HCT116 (cell line): ENCODE data around the gene SPIRE2. TPM values are rescaled to one million over a fixed set of nuclear protein-coding genes. Genes with fewer than 3 reads are reported as not detected.
A peak's percentile ranks its signal among the peaks of the same experiment; 100 is the strongest.

Source experiments
- ATAC-seq: fragments of 200-7000 bp; cut with Tn5 transposase; 2 replicates; pipeline ENCODE4 v1.9.1; 2020; ENCODE audit warnings: mild to moderate bottlenecking, moderate library complexity
- BruUV-seq: library from RNA; stranded (reverse); fragments of 400-500 nt; replicated peaks from 2 replicates; lab custom pipeline; 2021; lab: Mats Ljungman, UMichigan
- CTCF ChIA-PET: fragments of 300-600 bp; sonication (Branson Sonifier 250); formaldehyde crosslinking; loops from one replicate; lab custom pipeline; 2021; ENCODE audit warnings: antibody characterized with exemption; lab: Charles Lee
- POLR2A ChIA-PET: fragments of 300-600, 350-600 bp; sonication (Branson Sonifier 250); formaldehyde crosslinking; loops from one replicate; lab custom pipeline; 2021; ENCODE audit warnings: antibody characterized with exemption; lab: Charles Lee
- RAD21 ChIA-PET, 2 experiments: fragments of 300-600 bp; sonication (Branson Sonifier 250); formaldehyde crosslinking; loops; one replicate each; lab custom pipeline; 2023; ENCODE audit warnings: low total read pairs in 2 of 2; ENCODE audit not compliant: uncharacterized antibody in 2 of 2, unreplicated experiment in 2 of 2, low non-redundant PET in 1 of 2; lab: Charles Lee
- DNase-seq: peaks from one replicate; pipeline ENCODE4 v3.0.0-alpha.2; 2010; ENCODE audit warnings: low read depth, low spot score
- H2AFZ ChIP-seq: fragments of 200-600 bp; shearing (Covaris generic), sonication (generic); 2 replicates; pipeline ENCODE4 v1.6.1; 2017; ENCODE audit warnings: low read depth, mixed run types, mixed read lengths, antibody characterized with exemption, low read length; ENCODE audit not compliant: poor library complexity, severe bottlenecking
- H3K27ac ChIP-seq: 2 replicates; pipeline ENCODE4 v1.5.1; 2012; ENCODE audit warnings: low read depth, low read length
- H3K27me3 ChIP-seq: fragments of 200-600 bp; sonication (generic); 2 replicates; pipeline ENCODE4 v1.6.1; 2016; ENCODE audit warnings: mixed run types, low read length, mixed read lengths; ENCODE audit not compliant: insufficient read depth
- H3K36me3 ChIP-seq, 2 experiments: fragments of 200-500 bp in 1 of 2; fragments of 200-600 bp in 1 of 2; sonication (Bioruptor generic) in 1 of 2; sonication (generic) in 1 of 2; 2 replicates each; pipeline versions ENCODE4 v1.5.1 to v1.6.1; 2014 to 2016; ENCODE audit warnings: low read length in 2 of 2, inconsistent platforms in 1 of 2, mixed read lengths in 1 of 2, mixed run types in 1 of 2; ENCODE audit not compliant: insufficient read depth in 2 of 2, control insufficient read depth in 1 of 2
- H3K4me1 ChIP-seq, 2 experiments: fragments of 200-600 bp in 1 of 2; sonication (generic) in 1 of 2; 2 replicates each; pipeline versions ENCODE4 v1.5.1 to v1.6.1; 2012 to 2017; ENCODE audit warnings: low read length in 2 of 2, inconsistent platforms in 1 of 2, mild to moderate bottlenecking in 1 of 2, mixed read lengths in 1 of 2, mixed run types in 1 of 2, moderate library complexity in 1 of 2; ENCODE audit not compliant: insufficient read depth in 2 of 2, control insufficient read depth in 1 of 2
- H3K4me2 ChIP-seq: fragments of 200-600 bp; sonication (generic); 2 replicates; pipeline ENCODE4 v1.6.1; 2017; ENCODE audit warnings: mixed run types, low read length, mixed read lengths
- H3K4me3 ChIP-seq, 2 experiments: fragments of 200-600 bp in 1 of 2; sonication (generic) in 1 of 2; replicated peaks in 1 of 2; 2 replicates each; pipeline ENCODE4 v1.5.1; 2011 to 2016; ENCODE audit warnings: low read length in 2 of 2, control low read depth in 1 of 2, low read depth in 1 of 2, mild to moderate bottlenecking in 1 of 2, mixed read lengths in 1 of 2, mixed run types in 1 of 2
- H3K79me2 ChIP-seq: fragments of 200-600 bp; sonication (generic); 2 replicates; pipeline ENCODE4 v1.6.1; 2017; ENCODE audit warnings: mild to moderate bottlenecking, mixed run types, low read length, moderate library complexity, mixed read lengths; ENCODE audit not compliant: insufficient read depth
- H3K9ac ChIP-seq: fragments of 200-600 bp; sonication (generic); 2 replicates; pipeline ENCODE4 v1.6.1; 2016; ENCODE audit warnings: low read length, mixed read lengths
- H3K9me2 ChIP-seq: fragments of 200-600 bp; sonication (generic), shearing (Covaris generic); 2 replicates; pipeline ENCODE4 v1.6.1; 2017; ENCODE audit warnings: mixed run types, mild to moderate bottlenecking, moderate library complexity; ENCODE audit not compliant: insufficient read depth
- H3K9me3 ChIP-seq, 2 experiments: fragments of 200-500 bp in 1 of 2; fragments of 200-600 bp in 1 of 2; sonication (Bioruptor generic) in 1 of 2; sonication (generic) in 1 of 2; 2 replicates each; pipeline ENCODE4 v1.6.1; 2014 to 2017; ENCODE audit warnings: low read length in 2 of 2, mixed read lengths in 2 of 2, inconsistent platforms in 1 of 2, low read depth in 1 of 2, mild to moderate bottlenecking in 1 of 2, mixed run types in 1 of 2, moderate library complexity in 1 of 2; ENCODE audit not compliant: control insufficient read depth in 1 of 2, insufficient read depth in 1 of 2
- H4K20me1 ChIP-seq: fragments of 200-600 bp; sonication (generic), shearing (Covaris generic); 2 replicates; pipeline ENCODE4 v1.6.1; 2017; ENCODE audit warnings: mixed run types, mild to moderate bottlenecking, moderate library complexity; ENCODE audit not compliant: insufficient read depth
- EZH2phosphoT487 ChIP-seq: fragments of 200-600 bp; IDR thresholded peaks from 2 replicates; pipeline ENCODE4 v1.6.1; 2018; ENCODE audit warnings: antibody characterized with exemption, borderline replicate concordance
- TCF7L2 ChIP-seq: IDR thresholded peaks from 2 replicates; pipeline ENCODE4 v1.7.0; 2011; ENCODE audit warnings: borderline replicate concordance, inconsistent platforms; ENCODE audit not compliant: insufficient read depth, insufficient read length; ENCODE audit errors: extremely low read depth
- YY1 ChIP-seq: IDR thresholded peaks from 2 replicates; pipeline ENCODE4 v1.6.1; 2011; ENCODE audit warnings: low read length, low read depth, moderate library complexity, mild to moderate bottlenecking; ENCODE audit not compliant: insufficient replicate concordance; ENCODE audit errors: extremely low read depth
- ZBTB33 ChIP-seq: IDR thresholded peaks from 2 replicates; pipeline ENCODE4 v1.6.1; 2011; ENCODE audit warnings: mild to moderate bottlenecking, low read length, moderate library complexity; ENCODE audit not compliant: insufficient replicate concordance; ENCODE audit errors: extremely low read depth
- ZNF274 ChIP-seq: fragments of 200-500 bp; sonication (Bioruptor generic); IDR thresholded peaks from 2 replicates; pipeline ENCODE4 v1.6.1; 2014; ENCODE audit warnings: mild to moderate bottlenecking, low read depth, low read length, inconsistent platforms
- intact Hi-C: fragments of 100-400 bp; cut with micrococcal nuclease; formaldehyde crosslinking; loops from 2 replicates; pipeline ENCODE4 v1.10.0; 2022
- total RNA-seq: library from RNA; stranded (reverse); gene quantifications from one replicate; pipeline ENCODE4 v1.2.1, GENCODE V29; 2021; ENCODE audit not compliant: unreplicated experiment
- TF ChIP-seq, protein P1 (sequence below): IDR thresholded peaks from 2 replicates; pipeline ENCODE4 v1.6.1; 2012
- TF ChIP-seq, protein P2 (sequence below), 3 experiments: fragments of 200-600 bp in 1 of 3; sonication (generic) in 1 of 3; IDR thresholded peaks in 2 of 3; conservative IDR thresholded peaks in 1 of 3; 2 replicates each; pipeline ENCODE4 v1.5.1; 2012 to 2017; ENCODE audit warnings: low read depth in 2 of 3, low read length in 2 of 3, antibody characterized with exemption in 1 of 3, borderline replicate concordance in 1 of 3, control low read depth in 1 of 3, mild to moderate bottlenecking in 1 of 3, mixed read lengths in 1 of 3, mixed run types in 1 of 3, moderate library complexity in 1 of 3; ENCODE audit not compliant: insufficient read depth in 1 of 3
- TF ChIP-seq, protein P3 (sequence below): IDR thresholded peaks from 2 replicates; pipeline ENCODE4 v1.6.1; 2012; ENCODE audit warnings: low read depth

SPIRE2 gene
- total RNA-seq, 1 experiment from 2014 or later, result 21.2 TPM

DNA sequence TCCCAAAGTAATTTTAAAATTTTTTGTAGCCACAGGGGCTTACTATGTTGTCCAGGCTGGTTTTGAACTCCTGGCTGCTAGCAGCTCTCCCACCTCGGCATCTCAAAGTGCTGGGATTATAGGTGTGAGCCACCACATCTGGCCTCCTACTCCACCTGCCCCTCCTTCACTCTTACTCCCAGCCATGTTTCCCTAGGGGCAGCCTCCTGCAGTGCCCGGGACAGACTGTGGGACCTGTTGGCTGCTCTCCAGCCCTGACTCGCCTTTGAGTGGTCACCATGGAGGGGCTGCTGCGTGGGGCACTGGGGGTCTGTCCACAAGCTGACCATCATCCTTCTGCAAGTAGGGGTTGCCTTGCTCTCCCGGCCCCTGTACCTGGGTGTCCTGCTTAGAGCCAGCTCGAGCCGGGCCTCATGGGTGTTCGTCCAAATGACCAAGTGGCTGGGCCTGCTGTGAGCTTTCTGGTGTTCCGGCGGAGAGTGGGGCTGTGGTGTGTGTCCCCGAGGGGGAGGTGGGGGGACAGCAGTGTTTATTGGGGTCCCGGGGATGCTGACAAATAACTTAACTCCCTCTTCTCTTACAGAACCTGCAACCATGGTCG, 16.6 kb downstream of the SPIRE2 start:
- Histone ChIP-seq H4K20me1 (no peaks in the 10 kb centered on the region), H3K27ac (no peak overlapping the region), H3K27me3 (no peaks in the 10 kb centered on the region), H3K79me2 (no peaks in the 10 kb centered on the region), H3K9me2 (no peaks in the 10 kb centered on the region), H3K36me3 (no peaks in the 10 kb centered on the region), H2AFZ (no peak overlapping the region), H3K4me1 (peaks cover 0 to 3% of the 10 kb centered on the region in 2 experiments; a peak in 1 of 4 replicates), H3K4me2 (no peak overlapping the region), H3K4me3 (no peak overlapping the region), H3K9ac (no peak overlapping the region), H3K9me3 (no peaks in the 10 kb centered on the region)
- ChIA-PET RAD21 (no interaction called here), CTCF (no interaction called here), POLR2A (no interaction called here)
- BruUV-seq, result no TSS peak
- intact Hi-C loops, result no loop called here
- TF ChIP-seq, protein P1, sequence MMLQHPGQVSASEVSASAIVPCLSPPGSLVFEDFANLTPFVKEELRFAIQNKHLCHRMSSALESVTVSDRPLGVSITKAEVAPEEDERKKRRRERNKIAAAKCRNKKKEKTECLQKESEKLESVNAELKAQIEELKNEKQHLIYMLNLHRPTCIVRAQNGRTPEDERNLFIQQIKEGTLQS, result no peak
- TF ChIP-seq EZH2phosphoT487 (no peak), YY1 (no peak), ZBTB33 (no peak), ZNF274 (no peak), TCF7L2 (no peak)
- TF ChIP-seq, protein P2, sequence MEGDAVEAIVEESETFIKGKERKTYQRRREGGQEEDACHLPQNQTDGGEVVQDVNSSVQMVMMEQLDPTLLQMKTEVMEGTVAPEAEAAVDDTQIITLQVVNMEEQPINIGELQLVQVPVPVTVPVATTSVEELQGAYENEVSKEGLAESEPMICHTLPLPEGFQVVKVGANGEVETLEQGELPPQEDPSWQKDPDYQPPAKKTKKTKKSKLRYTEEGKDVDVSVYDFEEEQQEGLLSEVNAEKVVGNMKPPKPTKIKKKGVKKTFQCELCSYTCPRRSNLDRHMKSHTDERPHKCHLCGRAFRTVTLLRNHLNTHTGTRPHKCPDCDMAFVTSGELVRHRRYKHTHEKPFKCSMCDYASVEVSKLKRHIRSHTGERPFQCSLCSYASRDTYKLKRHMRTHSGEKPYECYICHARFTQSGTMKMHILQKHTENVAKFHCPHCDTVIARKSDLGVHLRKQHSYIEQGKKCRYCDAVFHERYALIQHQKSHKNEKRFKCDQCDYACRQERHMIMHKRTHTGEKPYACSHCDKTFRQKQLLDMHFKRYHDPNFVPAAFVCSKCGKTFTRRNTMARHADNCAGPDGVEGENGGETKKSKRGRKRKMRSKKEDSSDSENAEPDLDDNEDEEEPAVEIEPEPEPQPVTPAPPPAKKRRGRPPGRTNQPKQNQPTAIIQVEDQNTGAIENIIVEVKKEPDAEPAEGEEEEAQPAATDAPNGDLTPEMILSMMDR (IDR thresholded peaks at IDR 0.05 in 2 of 3, conservative IDR thresholded peaks at IDR 0.05 in 1 of 3; ENCODE audit: borderline replicate concordance in 1 of 3, insufficient read depth in 1 of 3, low read depth in 2 of 3, low read length in 2 of 3), result no peak
- TF ChIP-seq, protein P3, sequence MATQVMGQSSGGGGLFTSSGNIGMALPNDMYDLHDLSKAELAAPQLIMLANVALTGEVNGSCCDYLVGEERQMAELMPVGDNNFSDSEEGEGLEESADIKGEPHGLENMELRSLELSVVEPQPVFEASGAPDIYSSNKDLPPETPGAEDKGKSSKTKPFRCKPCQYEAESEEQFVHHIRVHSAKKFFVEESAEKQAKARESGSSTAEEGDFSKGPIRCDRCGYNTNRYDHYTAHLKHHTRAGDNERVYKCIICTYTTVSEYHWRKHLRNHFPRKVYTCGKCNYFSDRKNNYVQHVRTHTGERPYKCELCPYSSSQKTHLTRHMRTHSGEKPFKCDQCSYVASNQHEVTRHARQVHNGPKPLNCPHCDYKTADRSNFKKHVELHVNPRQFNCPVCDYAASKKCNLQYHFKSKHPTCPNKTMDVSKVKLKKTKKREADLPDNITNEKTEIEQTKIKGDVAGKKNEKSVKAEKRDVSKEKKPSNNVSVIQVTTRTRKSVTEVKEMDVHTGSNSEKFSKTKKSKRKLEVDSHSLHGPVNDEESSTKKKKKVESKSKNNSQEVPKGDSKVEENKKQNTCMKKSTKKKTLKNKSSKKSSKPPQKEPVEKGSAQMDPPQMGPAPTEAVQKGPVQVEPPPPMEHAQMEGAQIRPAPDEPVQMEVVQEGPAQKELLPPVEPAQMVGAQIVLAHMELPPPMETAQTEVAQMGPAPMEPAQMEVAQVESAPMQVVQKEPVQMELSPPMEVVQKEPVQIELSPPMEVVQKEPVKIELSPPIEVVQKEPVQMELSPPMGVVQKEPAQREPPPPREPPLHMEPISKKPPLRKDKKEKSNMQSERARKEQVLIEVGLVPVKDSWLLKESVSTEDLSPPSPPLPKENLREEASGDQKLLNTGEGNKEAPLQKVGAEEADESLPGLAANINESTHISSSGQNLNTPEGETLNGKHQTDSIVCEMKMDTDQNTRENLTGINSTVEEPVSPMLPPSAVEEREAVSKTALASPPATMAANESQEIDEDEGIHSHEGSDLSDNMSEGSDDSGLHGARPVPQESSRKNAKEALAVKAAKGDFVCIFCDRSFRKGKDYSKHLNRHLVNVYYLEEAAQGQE, result no peak
- TF ChIP-seq, all 23 proteins: peak for 0
- DNase-seq (no peak), ATAC-seq (peak; percentile 31; the same call in 1 of the 2 replicates)
